KMS-11 (cell line): Measurements from ENCODE around the gene RAPGEF2.

ENCODE experiments used
- H2AFZ ChIP-seq: fragments of 200-600 bp; sonication (generic); 2 replicates; pipeline ENCODE4 v1.6.1; 2016; ENCODE audit warnings: antibody characterized with exemption, mixed run types, low read depth
- H3K27ac ChIP-seq: fragments of 200-600 bp; sonication (generic); 2 replicates; pipeline ENCODE4 v1.6.1; 2016; ENCODE audit warnings: mild to moderate bottlenecking, mixed run types
- H3K27me3 ChIP-seq: fragments of 200-600 bp; sonication (generic); 2 replicates; pipeline ENCODE4 v1.6.1; 2017; ENCODE audit warnings: mild to moderate bottlenecking, low read depth, mixed run types, moderate library complexity; ENCODE audit not compliant: insufficient read depth
- H3K36me3 ChIP-seq: fragments of 200-600 bp; sonication (generic); 2 replicates; pipeline ENCODE4 v1.6.1; 2017; ENCODE audit warnings: mild to moderate bottlenecking, mixed run types; ENCODE audit not compliant: insufficient read depth
- H3K4me1 ChIP-seq: fragments of 200-600 bp; sonication (generic); 2 replicates; pipeline ENCODE4 v1.6.1; 2016; ENCODE audit warnings: mild to moderate bottlenecking, low read depth, mixed run types; ENCODE audit not compliant: poor library complexity, severe bottlenecking
- H3K4me2 ChIP-seq: fragments of 200-600 bp; sonication (generic); 2 replicates; pipeline ENCODE4 v1.7.0; 2016; ENCODE audit warnings: mild to moderate bottlenecking, mixed run types
- H3K4me3 ChIP-seq: fragments of 200-600 bp; sonication (generic); IDR thresholded peaks from 2 replicates; pipeline ENCODE4 v1.6.1; 2017; ENCODE audit warnings: low read depth, low read length, mixed read lengths; ENCODE audit not compliant: insufficient read depth
- H3K79me2 ChIP-seq: fragments of 200-600 bp; sonication (generic); 2 replicates; pipeline ENCODE4 v1.6.1; 2016; ENCODE audit warnings: low read depth, mixed run types; ENCODE audit not compliant: insufficient read depth
- H3K9ac ChIP-seq: fragments of 200-600 bp; sonication (generic); 2 replicates; pipeline ENCODE4 v1.6.1; 2016; ENCODE audit warnings: mild to moderate bottlenecking, mixed run types
- H4K20me1 ChIP-seq: fragments of 200-600 bp; sonication (generic); 2 replicates; pipeline ENCODE4 v1.6.1; 2016; ENCODE audit warnings: mild to moderate bottlenecking, mixed run types; ENCODE audit not compliant: insufficient read depth
- CTCF ChIP-seq: fragments of 200-600 bp; sonication (generic); conservative IDR thresholded peaks from 2 replicates; pipeline ENCODE4 v1.6.1; 2017; ENCODE audit warnings: low read depth, mild to moderate bottlenecking, antibody characterized with exemption, low read length, moderate library complexity, mixed read lengths

The RAPGEF2 gene

GRCh38 chr4:159101988-159102621 is 774 bp upstream of the RAPGEF2 start:
- Histone ChIP-seq H3K79me2 (peaks cover 13% of the 10 kb centered on the region; the same call in 1 of the 2 replicates), H3K4me1 (peaks cover 16% of the 10 kb centered on the region), H4K20me1 (no peaks in the 10 kb centered on the region), H3K4me2 (peak overlapping the region; percentile 81), H2AFZ (peak overlapping the region; percentile 91), H3K27me3 (peaks cover 12% of the 10 kb centered on the region; the same call in 1 of the 2 replicates), H3K4me3 (no peak overlapping the region), H3K27ac (no peak overlapping the region), H3K36me3 (no peaks in the 10 kb centered on the region), H3K9ac (no peak overlapping the region; the same call in 1 of the 2 replicates)
- no peak for TF ChIP-seq CTCF

- TF ChIP-seq CTCF = no peak
- Histone ChIP-seq H3K79me2 (peaks cover 20% of the 10 kb centered on the region; the same call in 1 of the 2 replicates), H2AFZ (peak overlapping the region; percentile 91), H3K36me3 (no peaks in the 10 kb centered on the region), H3K4me1 (peaks cover 22% of the 10 kb centered on the region), H3K4me3 (no peak overlapping the region), H3K27ac (peak overlapping the region; percentile 75), H3K27me3 (peaks cover 12% of the 10 kb centered on the region; the same call in 1 of the 2 replicates), H3K4me2 (peak overlapping the region; percentile 52), H4K20me1 (no peaks in the 10 kb centered on the region), H3K9ac (peak overlapping the region; percentile 73)
These were observed 608 bp downstream of the RAPGEF2 start for GRCh38 chr4:159103384-159103990.

GRCh38 chr4:159104694-159105414 is 2.0 kb downstream of the RAPGEF2 start:
- Histone ChIP-seq H3K27ac (no peak overlapping the region), H3K9ac (peak overlapping the region; percentile 33; the same call in 1 of the 2 replicates), H3K4me1 (peaks cover 22% of the 10 kb centered on the region), H3K79me2 (peaks cover 20% of the 10 kb centered on the region; the same call in 1 of the 2 replicates), H4K20me1 (no peaks in the 10 kb centered on the region), H2AFZ (peak overlapping the region; percentile 58), H3K4me3 (no peak overlapping the region), H3K4me2 (peak overlapping the region; percentile 99), H3K27me3 (peaks cover 12% of the 10 kb centered on the region; the same call in 1 of the 2 replicates), H3K36me3 (no peaks in the 10 kb centered on the region)
- no peak for TF ChIP-seq CTCF

- no peak for TF ChIP-seq CTCF
- Histone ChIP-seq H3K4me3 (no peak overlapping the region), H3K4me1 (peaks cover 22% of the 10 kb centered on the region), H3K27ac (no peak overlapping the region), H3K27me3 (peaks cover 12% of the 10 kb centered on the region; the same call in 1 of the 2 replicates), H2AFZ (no peak overlapping the region), H3K79me2 (peaks cover 20% of the 10 kb centered on the region; the same call in 1 of the 2 replicates), H3K4me2 (peak overlapping the region; percentile 99; the same call in 1 of the 2 replicates), H4K20me1 (no peaks in the 10 kb centered on the region), H3K36me3 (no peaks in the 10 kb centered on the region), H3K9ac (no peak overlapping the region)
These were observed 2.9 kb downstream of the RAPGEF2 start for GRCh38 chr4:159105761-159106243.
